CD4-positive, alpha-beta T cell (primary cell): ENCODE data around the gene SNUPN. TPM values are rescaled to one million over a fixed set of nuclear protein-coding genes. Genes with fewer than 3 reads are reported as not detected.
"Not testable (repeated sequence)": the region's sequence is repeated elsewhere in the genome, so short reads cannot be mapped to it uniquely, and the experiment has no call there.

Experiments used
- ATAC-seq: fragments of 200-7000 bp; cut with Tn5 transposase; one replicate; pipeline ENCODE4 v1.10.0; 2022; ENCODE audit warnings: mild to moderate bottlenecking; ENCODE audit not compliant: poor library complexity
- CTCF ChIA-PET: fragments of 350-600 bp; sonication (Branson Sonifier 250); formaldehyde crosslinking; loops from one replicate; lab custom pipeline; 2021; ENCODE audit warnings: antibody characterized with exemption, inconsistent platforms; lab: Charles Lee
- POLR2A ChIA-PET: fragments of 350-600 bp; sonication (Branson Sonifier 250); formaldehyde crosslinking; loops from one replicate; lab custom pipeline; 2021; ENCODE audit warnings: antibody characterized with exemption, inconsistent platforms; lab: Charles Lee
- DNase-seq, 14 experiments: peaks; one replicate each; pipeline ENCODE4 v3.0.0-alpha.2; 2013 to 2020; ENCODE audit warnings: mixed read lengths in 2 of 14
- H3K27ac ChIP-seq, 2 donors: one replicate each; pipeline versions ENCODE4 v1.5.1 to v1.7.0; 2013; ENCODE audit warnings: low read length in 2 of 2, low read depth in 1 of 2, mild to moderate bottlenecking in 1 of 2
- H3K27me3 ChIP-seq, 2 experiments: 1 replicate in 1 of 2; 2 replicates in 1 of 2; pipeline versions ENCODE4 v1.6.1 to v1.7.0; 2013; ENCODE audit warnings: low read length in 2 of 2, control low read depth in 1 of 2, mild to moderate bottlenecking in 1 of 2, moderate library complexity in 1 of 2; ENCODE audit not compliant: insufficient read depth in 2 of 2, control insufficient read depth in 1 of 2
- H3K36me3 ChIP-seq: one replicate; pipeline ENCODE4 v1.6.1; 2013; ENCODE audit warnings: low read length, control low read depth; ENCODE audit not compliant: insufficient read depth
- H3K4me1 ChIP-seq: one replicate; pipeline ENCODE4 v1.6.1; 2013; ENCODE audit warnings: low read length, control low read depth; ENCODE audit not compliant: insufficient read depth
- H3K4me3 ChIP-seq: one replicate; pipeline ENCODE4 v1.5.1; 2013; ENCODE audit warnings: mild to moderate bottlenecking, low read length, moderate library complexity
- H3K9me3 ChIP-seq, 2 experiments: 1 replicate in 1 of 2; 2 replicates in 1 of 2; pipeline versions ENCODE4 v1.6.1 to v1.7.0; 2013; ENCODE audit warnings: low read length in 2 of 2, mild to moderate bottlenecking in 2 of 2, control low read depth in 1 of 2, moderate library complexity in 1 of 2; ENCODE audit not compliant: control insufficient read depth in 1 of 2, insufficient read depth in 1 of 2
- H3K27ac Mint-ChIP-seq: one replicate; pipeline ENCODE4 v1.8.0; 2020; ENCODE audit warnings: mixed read lengths
- H3K27me3 Mint-ChIP-seq: one replicate; pipeline ENCODE4 v1.8.0; 2021; ENCODE audit warnings: mixed read lengths
- H3K36me3 Mint-ChIP-seq: one replicate; pipeline ENCODE4 v1.8.0; 2021; ENCODE audit warnings: low read depth, mixed read lengths
- H3K4me1 Mint-ChIP-seq: one replicate; pipeline ENCODE4 v1.8.0; 2021; ENCODE audit warnings: low read depth, mixed read lengths
- H3K4me3 Mint-ChIP-seq: one replicate; pipeline ENCODE4 v1.8.0; 2020; ENCODE audit warnings: mild to moderate bottlenecking, mixed read lengths
- H3K9me3 Mint-ChIP-seq: one replicate; pipeline ENCODE4 v1.8.0; 2020; ENCODE audit warnings: mixed read lengths
- intact Hi-C, 2 experiments: fragments of 100-400 bp; cut with DNase I in 1 of 2; cut with micrococcal nuclease in 1 of 2; formaldehyde crosslinking; loops; one replicate each; pipeline versions ENCODE4 v1.15.1 to v1.9.0; 2023 to 2025; cut with DNase I, micrococcal nuclease
- total RNA-seq, 174 experiments: library from RNA in 2 of 174; stranded (reverse) in 2 of 174; gene quantifications; one replicate each; pipeline ENCODE4 v1.2.3 and lab custom pipeline; 2021 to 2026
- TF ChIP-seq, protein P1 (sequence below): fragments of 200-600 bp; IDR thresholded peaks from one replicate; pipeline ENCODE4 v1.8.0; 2022; ENCODE audit warnings: antibody characterized with exemption, mild to moderate bottlenecking

Gene SNUPN
- total RNA-seq, 2 experiments from 2014 or later: 10.0 to 11.6 TPM

- no peak overlapping the region for H3K27ac Mint-ChIP-seq
- no peaks in the 10 kb centered on the region for H3K9me3 Mint-ChIP-seq
- H3K36me3 Mint-ChIP-seq: peaks cover 41% of the 10 kb centered on the region
- Histone ChIP-seq H3K27ac (no peak overlapping the region), H3K27me3 (no peaks in the 10 kb centered on the region), H3K4me1 (no peaks in the 10 kb centered on the region), H3K4me3 (no peak overlapping the region), H3K9me3 (no peaks in the 10 kb centered on the region), H3K36me3 (peaks cover 27% of the 10 kb centered on the region)
- H3K4me1 Mint-ChIP-seq: peaks cover 15% of the 10 kb centered on the region
- H3K27me3 Mint-ChIP-seq: no peaks in the 10 kb centered on the region
- ATAC-seq: no peak
- no peak overlapping the region for H3K4me3 Mint-ChIP-seq
- ChIA-PET POLR2A (interaction anchor here (1.1 kb wide), 1 partner anchor 13 kb away, joined by 4 read pairs; the partner anchor contains the start of gene PTPN9), CTCF (interaction anchor here (0.9 kb wide), 1 partner anchor 15 kb away, joined by 3 read pairs; no protein-coding TSS in a partner anchor)
- TF ChIP-seq, protein P1, sequence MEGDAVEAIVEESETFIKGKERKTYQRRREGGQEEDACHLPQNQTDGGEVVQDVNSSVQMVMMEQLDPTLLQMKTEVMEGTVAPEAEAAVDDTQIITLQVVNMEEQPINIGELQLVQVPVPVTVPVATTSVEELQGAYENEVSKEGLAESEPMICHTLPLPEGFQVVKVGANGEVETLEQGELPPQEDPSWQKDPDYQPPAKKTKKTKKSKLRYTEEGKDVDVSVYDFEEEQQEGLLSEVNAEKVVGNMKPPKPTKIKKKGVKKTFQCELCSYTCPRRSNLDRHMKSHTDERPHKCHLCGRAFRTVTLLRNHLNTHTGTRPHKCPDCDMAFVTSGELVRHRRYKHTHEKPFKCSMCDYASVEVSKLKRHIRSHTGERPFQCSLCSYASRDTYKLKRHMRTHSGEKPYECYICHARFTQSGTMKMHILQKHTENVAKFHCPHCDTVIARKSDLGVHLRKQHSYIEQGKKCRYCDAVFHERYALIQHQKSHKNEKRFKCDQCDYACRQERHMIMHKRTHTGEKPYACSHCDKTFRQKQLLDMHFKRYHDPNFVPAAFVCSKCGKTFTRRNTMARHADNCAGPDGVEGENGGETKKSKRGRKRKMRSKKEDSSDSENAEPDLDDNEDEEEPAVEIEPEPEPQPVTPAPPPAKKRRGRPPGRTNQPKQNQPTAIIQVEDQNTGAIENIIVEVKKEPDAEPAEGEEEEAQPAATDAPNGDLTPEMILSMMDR: no peak
- DNase-seq: no peak
- intact Hi-C loops: no loop called here
These were observed 33.7 kb downstream of the SNUPN start for GRCh38 chr15:75591655-75592364.

DNA sequence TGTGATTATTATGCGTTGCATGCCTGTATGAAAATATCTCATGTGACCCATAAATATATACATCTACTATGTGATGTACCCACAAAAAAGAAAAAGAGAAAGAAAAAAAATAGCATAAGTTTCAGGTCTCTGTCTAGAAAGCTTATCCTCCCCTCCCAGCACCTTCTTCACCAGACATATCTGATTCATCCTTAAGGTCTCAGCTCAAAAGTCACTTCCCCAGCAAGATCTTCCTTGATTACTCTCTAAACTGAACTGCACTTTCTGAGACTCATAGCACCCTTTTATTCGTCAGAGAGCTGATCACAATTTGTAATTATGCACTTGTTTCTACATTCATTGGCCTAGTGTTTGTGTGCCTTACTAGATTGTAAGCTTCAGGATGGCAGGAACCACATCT lies 35.3 kb downstream of the SNUPN start:
- no peak overlapping the region for H3K27ac ChIP-seq
- Mint-ChIP-seq H3K9me3 (no peaks in the 10 kb centered on the region), H3K4me1 (peaks cover 13% of the 10 kb centered on the region), H3K36me3 (peaks cover 27% of the 10 kb centered on the region), H3K27ac (no peak overlapping the region), H3K27me3 (no peaks in the 10 kb centered on the region), H3K4me3 (no peak overlapping the region)
- ChIA-PET POLR2A (no interaction called here), CTCF (interaction anchor here (1.1 kb wide), 1 partner anchor 58 kb away, joined by 3 read pairs; no protein-coding TSS in a partner anchor)
- H3K4me1 ChIP-seq: no peaks in the 10 kb centered on the region
- no peak for ATAC-seq
- no peaks in the 10 kb centered on the region for H3K9me3 ChIP-seq
- H3K4me3 ChIP-seq: no peak overlapping the region
- intact Hi-C loops: no loop called here
- no peaks in the 10 kb centered on the region for H3K27me3 ChIP-seq
- TF ChIP-seq, protein P1: no peak
- H3K36me3 ChIP-seq: peaks cover 13% of the 10 kb centered on the region
- DNase-seq: no peak

DNA sequence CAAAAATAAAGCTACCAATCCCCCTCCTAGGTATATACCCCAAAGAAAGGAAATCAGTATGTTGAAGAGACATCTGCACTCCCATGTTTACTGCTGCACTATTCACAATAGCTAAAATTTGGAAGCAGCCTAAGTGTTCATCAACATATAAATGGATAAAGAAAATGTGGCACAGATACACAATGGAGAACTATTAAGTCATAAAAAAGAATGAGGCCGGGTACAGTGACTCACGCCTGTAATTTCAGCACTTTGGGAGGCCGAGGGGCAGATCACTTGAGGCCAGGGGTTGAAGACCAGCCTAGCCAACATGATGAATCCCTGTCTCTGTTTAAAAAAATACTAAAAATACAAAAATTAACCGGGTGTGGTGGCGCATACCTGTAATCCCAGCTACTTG lies 36.5 kb downstream of the SNUPN start:
- CTCF ChIA-PET: interaction anchor here (0.9 kb wide), 1 partner anchor 9 kb away, joined by 3 read pairs; no protein-coding TSS in a partner anchor
- DNase-seq (no peak), ATAC-seq (no peak)
- Histone ChIP-seq H3K36me3 (peaks cover 6% of the 10 kb centered on the region), H3K27me3 (no peaks in the 10 kb centered on the region), H3K27ac (no peak overlapping the region), H3K4me3 (no peak overlapping the region), H3K4me1 (no peaks in the 10 kb centered on the region), H3K9me3 (no peaks in the 10 kb centered on the region)
- intact Hi-C loops: no loop called here
- Mint-ChIP-seq H3K9me3 (no peaks in the 10 kb centered on the region), H3K27ac (no peak overlapping the region), H3K36me3 (peaks cover 20% of the 10 kb centered on the region), H3K4me1 (peaks cover 13% of the 10 kb centered on the region), H3K27me3 (no peaks in the 10 kb centered on the region), H3K4me3 (no peak overlapping the region)
- TF ChIP-seq, protein P1: no peak
- POLR2A ChIA-PET: no interaction called here

- H3K27me3 ChIP-seq, H3K36me3 ChIP-seq, H3K4me3 ChIP-seq, H3K4me3 Mint-ChIP-seq, H3K27ac Mint-ChIP-seq, DNase-seq, H3K4me1 ChIP-seq, POLR2A ChIA-PET, ATAC-seq, intact Hi-C loops, H3K9me3 Mint-ChIP-seq, CTCF ChIA-PET, H3K9me3 ChIP-seq, H3K27me3 Mint-ChIP-seq, H3K27ac ChIP-seq: not testable (repeated sequence)
- Mint-ChIP-seq H3K4me1 (peaks cover 13% of the 10 kb centered on the region), H3K36me3 (peaks cover 13% of the 10 kb centered on the region)
These were observed 39.1 kb downstream of the SNUPN start for GRCh38 chr15:75586422-75586821.
